ENCODE results near the gene RAD23B. TPM values are rescaled to one million over a fixed set of nuclear protein-coding genes. Genes with fewer than 3 reads are reported as not detected.
A peak's percentile ranks its signal among the peaks of the same experiment; 100 is the strongest.

RAD23B gene
- total RNA-seq, 1 experiment from 2014 or later = 202 TPM

- no peak for DNase-seq (ENCODE audit: low read depth)
These were observed 14.5 kb upstream of the RAD23B start for GRCh38 chr9:107268560-107268959.

- DNase-seq (ENCODE audit: low read depth) = no peak
These were observed 13.8 kb upstream of the RAD23B start for GRCh38 chr9:107269254-107269653.

DNA sequence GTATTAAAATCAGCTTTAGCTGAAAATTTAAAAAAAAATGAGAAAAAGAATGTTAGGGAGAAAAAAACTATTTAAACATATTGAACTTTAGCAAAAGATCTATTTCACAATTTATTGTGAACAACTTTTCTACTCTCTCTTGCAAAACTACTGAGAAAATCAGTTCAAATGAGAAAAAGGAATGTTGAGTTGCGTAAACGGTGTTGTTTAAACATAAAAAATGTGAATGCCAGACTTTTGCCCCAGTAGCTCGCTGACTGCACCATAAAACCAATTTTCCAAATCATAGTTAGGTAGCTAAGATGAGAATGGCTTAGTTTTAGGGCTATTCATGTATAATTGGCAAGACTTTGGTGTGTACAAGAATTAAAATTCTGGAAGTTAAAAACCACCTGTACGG, 13.4 kb upstream of the RAD23B start:
- no peak for DNase-seq (ENCODE audit: low read depth)

DNA sequence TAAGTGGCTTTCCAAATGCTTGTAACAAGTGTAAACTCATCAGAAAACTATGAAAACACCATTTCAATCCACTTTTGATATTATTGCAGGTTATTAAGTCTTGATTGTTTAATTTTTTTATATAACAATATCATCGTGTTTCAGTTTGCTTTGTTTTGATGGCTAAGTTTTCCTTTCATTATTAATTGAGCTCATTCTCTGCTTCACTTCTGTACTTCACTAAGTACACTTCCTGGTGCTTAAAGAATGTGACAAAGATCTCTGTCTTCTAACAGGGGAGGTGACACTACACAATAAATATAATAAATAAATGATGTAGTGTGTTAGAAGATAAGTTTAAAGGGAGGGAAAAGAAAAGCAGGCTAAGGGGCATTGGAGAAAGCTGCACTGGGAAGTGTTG, 13.0 kb upstream of the RAD23B start:
- DNase-seq (ENCODE audit: low read depth) = no peak

DNA sequence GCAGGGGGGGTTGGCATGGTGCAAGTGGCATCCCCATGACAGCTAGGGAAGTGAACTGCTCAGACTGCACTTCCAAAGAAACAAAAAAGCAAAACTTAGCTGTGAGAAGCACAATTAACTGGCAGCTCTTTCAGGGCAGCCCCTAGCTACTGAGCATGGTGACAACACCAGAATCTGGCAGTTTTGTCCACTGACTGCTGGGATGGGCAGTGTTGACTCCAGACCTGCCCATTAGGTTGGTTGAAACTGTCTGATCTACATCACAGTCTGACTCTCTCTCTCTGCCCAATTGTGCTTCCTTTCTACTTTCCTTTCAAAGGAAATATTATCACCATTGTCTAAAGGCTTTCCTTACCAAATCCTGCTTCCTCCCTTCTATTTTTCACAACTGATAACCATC, 12.5 kb upstream of the RAD23B start:
- no peak for DNase-seq (ENCODE audit: low read depth)

GRCh38 chr9:107273634-107274033, 9.4 kb upstream of the RAD23B start:
- no peak for DNase-seq (ENCODE audit: low read depth)

GRCh38 chr9:107274096-107274495, 9.0 kb upstream of the RAD23B start:
- DNase-seq (ENCODE audit: low read depth) = peak; percentile 52

GRCh38 chr9:107274953-107275422, 8.1 kb upstream of the RAD23B start:
- peak; percentile 97 for DNase-seq (ENCODE audit: low read depth)

DNA sequence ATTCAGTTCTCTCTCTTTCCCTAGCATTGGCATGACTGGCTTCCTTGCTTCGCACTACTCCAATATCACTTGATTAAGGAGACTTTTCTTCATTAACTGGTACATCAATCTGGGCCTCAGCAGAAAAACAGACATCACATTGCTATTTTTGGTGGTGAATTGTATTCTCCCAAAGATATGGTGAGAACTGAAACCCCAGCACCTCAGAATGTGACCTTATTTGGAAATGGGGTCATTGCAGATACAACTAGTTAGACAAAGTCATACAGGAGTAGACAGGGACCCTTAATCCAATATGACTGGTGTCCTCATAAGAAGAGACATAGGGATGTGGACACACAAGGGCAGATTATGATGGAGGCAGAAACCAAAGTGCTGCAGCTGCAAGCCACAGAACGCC, 7.5 kb upstream of the RAD23B start:
- DNase-seq (ENCODE audit: low read depth) = no peak

- no peak for DNase-seq (ENCODE audit: low read depth)
These were observed 5.9 kb upstream of the RAD23B start for GRCh38 chr9:107276966-107277710.

- no peak for DNase-seq (ENCODE audit: low read depth)
These were observed 5.3 kb upstream of the RAD23B start for GRCh38 chr9:107277801-107278200.

DNA sequence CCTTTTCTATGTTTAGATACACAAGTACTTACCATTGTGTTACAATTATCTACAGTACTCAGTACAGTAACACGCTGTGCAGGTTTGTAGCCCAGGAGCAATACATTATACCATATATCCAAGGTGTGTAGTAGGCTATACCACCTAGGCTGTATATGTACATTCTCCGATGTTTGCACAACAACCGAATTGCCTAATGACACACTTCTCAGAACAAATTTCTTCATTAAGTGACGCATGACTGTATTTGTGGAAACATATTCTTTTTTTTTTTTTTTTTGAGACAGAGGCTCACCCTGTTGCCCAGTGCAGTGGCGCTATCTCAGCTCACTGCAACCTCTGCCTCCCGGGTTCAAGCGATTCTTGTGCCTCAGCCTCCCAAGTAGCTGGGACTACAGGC, 4.0 kb upstream of the RAD23B start:
- DNase-seq (ENCODE audit: low read depth) = no peak

DNA sequence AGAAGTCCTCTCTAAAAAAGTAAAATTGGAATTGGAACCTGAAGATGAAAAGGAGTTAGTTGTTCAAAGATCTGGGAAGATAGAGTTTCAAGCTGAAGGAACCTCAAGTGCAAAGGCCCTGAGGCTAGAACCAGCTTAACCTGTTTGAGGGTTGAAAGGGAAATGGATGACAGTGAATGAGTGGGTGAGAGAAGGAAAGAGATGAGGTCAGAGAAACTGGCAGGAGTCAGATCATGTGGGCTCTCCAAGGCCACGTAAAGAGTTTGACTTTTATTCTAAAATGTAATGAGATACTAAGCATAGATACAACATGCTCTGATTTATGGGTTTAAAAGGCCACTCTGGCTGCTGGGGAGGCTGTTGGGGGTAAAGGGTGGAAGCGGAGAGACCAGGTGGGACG, 2.5 kb upstream of the RAD23B start:
- DNase-seq (ENCODE audit: low read depth) = peak; percentile 67

GRCh38 chr9:107281184-107281583, 1.9 kb upstream of the RAD23B start:
- DNase-seq (ENCODE audit: low read depth) = no peak

DNA sequence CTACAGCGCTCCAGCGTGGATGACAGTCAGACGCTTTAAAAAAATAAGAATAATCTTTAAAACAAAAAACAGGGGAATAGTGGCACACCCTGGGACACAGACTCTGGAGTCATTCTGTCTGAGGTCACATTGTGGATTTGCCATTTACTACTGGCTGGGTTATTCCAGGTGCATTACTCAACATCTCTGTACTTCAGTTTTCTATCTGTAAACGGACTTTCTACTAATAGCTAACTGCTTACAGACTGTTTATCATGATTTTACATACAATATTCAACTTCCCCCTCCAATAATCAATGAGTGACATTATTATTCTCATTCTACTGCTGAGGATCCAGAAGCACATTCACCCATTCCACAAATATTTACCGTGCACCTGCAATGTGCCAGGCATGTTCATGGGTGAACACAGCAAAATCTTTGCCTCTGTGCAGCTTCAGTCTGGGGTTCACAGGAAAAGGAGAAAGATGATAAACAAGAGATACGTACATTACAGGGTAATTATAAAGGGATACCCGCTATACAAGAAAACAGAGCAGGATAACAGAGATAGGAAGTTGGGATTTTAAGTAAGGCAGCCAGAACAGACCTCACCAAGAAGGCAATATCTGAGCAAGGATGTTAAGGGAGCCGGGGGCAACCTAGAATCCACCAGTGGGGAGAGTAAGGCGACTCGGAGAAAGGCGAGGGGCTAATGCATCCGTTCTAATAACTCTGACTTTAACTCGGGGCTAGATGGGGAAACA, 984 bp upstream of the RAD23B start:
- no peak for DNase-seq (ENCODE audit: low read depth)

GRCh38 chr9:107283623-107284616, 841 bp downstream of the RAD23B start:
- DNase-seq (ENCODE audit: low read depth) = peak; percentile 92

GRCh38 chr9:107284636-107285035, 1.6 kb downstream of the RAD23B start:
- no peak for DNase-seq (ENCODE audit: low read depth)

GRCh38 chr9:107285286-107285685, 2.2 kb downstream of the RAD23B start:
- DNase-seq (ENCODE audit: low read depth) = no peak

DNA sequence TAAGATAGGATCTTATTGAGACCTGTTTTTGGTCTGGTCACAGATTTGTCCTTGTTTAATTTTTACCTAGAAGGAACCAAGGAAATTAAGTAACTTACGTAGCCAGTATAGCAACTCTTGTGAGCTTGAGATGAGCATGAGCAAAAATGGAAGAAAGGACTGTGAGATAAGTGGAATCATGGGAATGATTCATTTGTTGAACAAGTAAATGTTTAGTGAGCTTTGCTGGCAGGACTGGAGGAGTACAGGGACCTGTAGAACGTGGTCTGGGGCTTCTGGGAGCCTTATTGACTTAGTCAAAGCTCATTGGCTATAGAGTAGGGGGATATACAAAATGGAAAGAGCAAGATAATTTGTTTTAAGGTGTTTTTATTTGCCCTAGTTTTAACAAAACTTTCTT, 3.0 kb downstream of the RAD23B start:
- DNase-seq (ENCODE audit: low read depth) = peak; percentile 15

- DNase-seq (ENCODE audit: low read depth) = no peak
These were observed 5.6 kb downstream of the RAD23B start for GRCh38 chr9:107288701-107289100.

DNA sequence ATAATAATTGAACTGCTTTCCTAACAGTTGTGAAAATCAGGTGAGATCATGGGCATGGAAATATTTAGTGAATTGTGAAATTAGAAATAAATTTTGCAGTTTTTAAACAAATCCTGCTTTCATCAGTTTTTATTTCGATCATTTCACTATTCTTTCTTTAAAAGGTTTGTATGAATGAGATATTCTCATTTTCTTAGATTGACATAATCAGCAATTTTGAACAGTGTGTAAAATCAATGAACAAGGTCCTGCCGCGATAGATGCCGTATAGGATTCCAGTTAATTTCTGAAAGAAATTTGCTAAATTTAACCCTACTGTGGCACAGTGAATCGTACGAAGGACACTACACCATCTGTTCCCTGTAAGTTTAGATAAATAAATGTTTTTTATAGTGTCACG, 7.5 kb downstream of the RAD23B start:
- DNase-seq (ENCODE audit: low read depth) = no peak
